Ovary (tissue), 3 donors: ENCODE data around the gene DCHS2.

Source experiments
- EP300 ChIP-seq: sonication (generic); formaldehyde crosslinking; IDR thresholded peaks from one replicate; pipeline ENCODE4 v1.6.1; 2017; ENCODE audit warnings: antibody characterized with exemption
- POLR2A ChIP-seq: fragments of 450-650 bp; IDR thresholded peaks from one replicate; pipeline ENCODE4 v1.6.1; 2017; ENCODE audit warnings: antibody characterized with exemption, mild to moderate bottlenecking, moderate library complexity
- TF ChIP-seq, protein P1 (sequence below), 3 donors: fragments of 450-650 bp in 2 of 3; fragments of 200-600 bp in 1 of 3; IDR thresholded peaks; one replicate each; pipeline versions ENCODE4 v1.5.1 to v1.8.0; 2016 to 2022; ENCODE audit warnings: antibody characterized with exemption in 3 of 3, mild to moderate bottlenecking in 1 of 3
- donor health status: DM: no; HTN: no; CAD: no.

DNA sequence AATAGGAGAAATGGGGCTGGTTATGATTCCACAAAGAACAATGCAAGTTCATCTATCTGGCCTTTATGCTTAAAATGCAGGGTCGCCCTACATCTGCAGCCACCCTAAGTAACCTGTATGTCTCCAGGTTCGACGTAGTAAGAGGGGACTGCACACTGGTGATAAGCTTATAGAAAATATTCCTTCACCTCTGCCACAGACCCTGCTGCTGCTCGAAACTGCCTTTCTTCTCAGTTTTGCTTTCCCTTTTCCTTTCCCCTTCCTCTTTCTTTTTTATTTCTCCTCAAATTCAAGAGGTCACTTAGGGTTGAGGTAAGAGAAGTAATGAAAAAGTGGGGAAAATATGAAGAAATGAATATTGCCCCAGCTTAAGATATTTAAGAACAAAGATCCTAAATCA lies 123.5 kb downstream of the DCHS2 start:
- TF ChIP-seq EP300, result no peak
- TF ChIP-seq POLR2A, result no peak
- TF ChIP-seq, protein P1, sequence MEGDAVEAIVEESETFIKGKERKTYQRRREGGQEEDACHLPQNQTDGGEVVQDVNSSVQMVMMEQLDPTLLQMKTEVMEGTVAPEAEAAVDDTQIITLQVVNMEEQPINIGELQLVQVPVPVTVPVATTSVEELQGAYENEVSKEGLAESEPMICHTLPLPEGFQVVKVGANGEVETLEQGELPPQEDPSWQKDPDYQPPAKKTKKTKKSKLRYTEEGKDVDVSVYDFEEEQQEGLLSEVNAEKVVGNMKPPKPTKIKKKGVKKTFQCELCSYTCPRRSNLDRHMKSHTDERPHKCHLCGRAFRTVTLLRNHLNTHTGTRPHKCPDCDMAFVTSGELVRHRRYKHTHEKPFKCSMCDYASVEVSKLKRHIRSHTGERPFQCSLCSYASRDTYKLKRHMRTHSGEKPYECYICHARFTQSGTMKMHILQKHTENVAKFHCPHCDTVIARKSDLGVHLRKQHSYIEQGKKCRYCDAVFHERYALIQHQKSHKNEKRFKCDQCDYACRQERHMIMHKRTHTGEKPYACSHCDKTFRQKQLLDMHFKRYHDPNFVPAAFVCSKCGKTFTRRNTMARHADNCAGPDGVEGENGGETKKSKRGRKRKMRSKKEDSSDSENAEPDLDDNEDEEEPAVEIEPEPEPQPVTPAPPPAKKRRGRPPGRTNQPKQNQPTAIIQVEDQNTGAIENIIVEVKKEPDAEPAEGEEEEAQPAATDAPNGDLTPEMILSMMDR (IDR thresholded peaks at IDR 0.05), result no peak
